Fibroblast of pulmonary artery (primary cell): Measurements from ENCODE around the gene HSPD1.

Source experiments
- DNase-seq: peaks from one replicate; pipeline ENCODE4 v3.0.0-alpha.2; 2010; ENCODE audit warnings: low read depth
- H3K4me3 ChIP-seq: replicated peaks from 2 replicates; pipeline ENCODE4 v1.5.1; 2011; ENCODE audit warnings: low read depth, mild to moderate bottlenecking, control low read depth, low read length, moderate library complexity
- TF ChIP-seq, protein P1 (sequence below): IDR thresholded peaks from 2 replicates; pipeline ENCODE4 v1.5.1; 2011; ENCODE audit warnings: mild to moderate bottlenecking, control low read depth, low read length, inconsistent platforms; ENCODE audit errors: missing control alignments

Gene HSPD1

DNA sequence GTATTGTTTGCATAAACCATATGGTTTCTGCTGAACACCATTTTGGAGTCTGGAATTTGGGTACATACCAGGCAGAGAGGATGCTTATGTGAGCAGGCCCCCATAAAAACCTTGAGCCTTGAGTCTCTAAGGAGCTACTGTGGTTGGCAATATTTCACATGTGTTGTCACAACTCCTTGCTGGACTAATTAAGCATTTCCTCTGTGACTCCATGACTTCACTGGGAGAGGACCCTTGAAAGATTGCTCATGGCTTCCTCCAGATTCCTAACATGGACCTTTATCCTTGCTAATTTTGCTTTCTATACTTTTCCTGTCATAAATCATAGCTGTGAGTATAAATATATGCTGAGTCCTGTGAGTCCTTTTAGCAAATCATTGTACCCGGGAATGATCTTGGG is 53.9 kb downstream of the HSPD1 start:
- no peak overlapping the region for H3K4me3 ChIP-seq
- TF ChIP-seq, protein P1, sequence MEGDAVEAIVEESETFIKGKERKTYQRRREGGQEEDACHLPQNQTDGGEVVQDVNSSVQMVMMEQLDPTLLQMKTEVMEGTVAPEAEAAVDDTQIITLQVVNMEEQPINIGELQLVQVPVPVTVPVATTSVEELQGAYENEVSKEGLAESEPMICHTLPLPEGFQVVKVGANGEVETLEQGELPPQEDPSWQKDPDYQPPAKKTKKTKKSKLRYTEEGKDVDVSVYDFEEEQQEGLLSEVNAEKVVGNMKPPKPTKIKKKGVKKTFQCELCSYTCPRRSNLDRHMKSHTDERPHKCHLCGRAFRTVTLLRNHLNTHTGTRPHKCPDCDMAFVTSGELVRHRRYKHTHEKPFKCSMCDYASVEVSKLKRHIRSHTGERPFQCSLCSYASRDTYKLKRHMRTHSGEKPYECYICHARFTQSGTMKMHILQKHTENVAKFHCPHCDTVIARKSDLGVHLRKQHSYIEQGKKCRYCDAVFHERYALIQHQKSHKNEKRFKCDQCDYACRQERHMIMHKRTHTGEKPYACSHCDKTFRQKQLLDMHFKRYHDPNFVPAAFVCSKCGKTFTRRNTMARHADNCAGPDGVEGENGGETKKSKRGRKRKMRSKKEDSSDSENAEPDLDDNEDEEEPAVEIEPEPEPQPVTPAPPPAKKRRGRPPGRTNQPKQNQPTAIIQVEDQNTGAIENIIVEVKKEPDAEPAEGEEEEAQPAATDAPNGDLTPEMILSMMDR: no peak
- DNase-seq: no peak

DNA sequence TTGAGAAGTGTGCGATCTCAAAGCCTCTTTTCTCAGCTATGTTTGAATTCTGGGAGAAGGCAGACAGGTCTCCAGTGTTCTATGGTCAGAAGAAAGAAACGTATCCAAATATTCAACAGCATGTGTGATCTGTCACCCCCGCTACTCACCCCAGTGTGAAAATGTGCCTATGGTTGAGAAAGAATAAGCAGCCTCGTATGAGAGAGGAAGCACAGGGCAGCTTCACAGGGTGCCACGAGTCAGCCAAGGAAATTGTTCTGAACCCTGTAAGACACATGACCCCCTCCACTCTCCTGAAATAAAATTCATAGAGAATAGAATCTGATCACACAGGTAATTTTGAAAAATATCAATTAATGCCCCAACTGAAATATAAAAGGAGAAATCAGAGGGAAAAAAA is 56.8 kb downstream of the HSPD1 start:
- no peak overlapping the region for H3K4me3 ChIP-seq
- no peak for DNase-seq

DNA sequence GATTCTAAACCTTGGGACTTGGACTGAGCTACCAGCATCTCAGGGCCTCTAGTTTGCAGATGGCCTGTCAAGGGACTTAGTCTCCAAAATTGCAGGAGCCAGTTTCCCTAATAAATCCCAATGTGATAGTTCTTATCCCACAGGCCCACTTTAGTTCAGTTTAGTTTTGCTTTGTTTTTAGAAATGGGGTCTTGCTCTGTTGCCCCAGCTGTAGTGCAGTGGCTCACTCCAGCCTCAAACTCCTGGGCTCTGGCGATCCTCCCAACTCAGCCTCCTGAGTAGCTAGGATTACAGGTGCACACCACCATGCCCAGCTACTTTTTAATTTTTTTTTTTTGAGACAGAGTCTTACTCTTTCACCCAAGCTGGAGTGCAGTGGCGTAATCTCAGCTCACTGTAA is 62.3 kb downstream of the HSPD1 start:
- H3K4me3 ChIP-seq: no peak overlapping the region
- TF ChIP-seq, protein P1: no peak
- no peak for DNase-seq

More for the DNA sequence above, 56.8 kb downstream of the HSPD1 start:
- TF ChIP-seq, protein P1: no peak
